ENCODE results near the gene CAPN10.
"Not testable (repeated sequence)": the region's sequence is repeated elsewhere in the genome, so short reads cannot be mapped to it uniquely, and the experiment has no call there.

CAPN10 gene

GRCh38 chr2:240602266-240603050 is 15.9 kb downstream of the CAPN10 start:
- in situ Hi-C loops (cut with HindIII; ENCODE audit: low sequenced_read_pairs): no loop called here

GRCh38 chr2:240603081-240603835 is 16.7 kb downstream of the CAPN10 start:
- in situ Hi-C loops (cut with HindIII; ENCODE audit: low sequenced_read_pairs): no loop called here

GRCh38 chr2:240603846-240604245 is 17.3 kb downstream of the CAPN10 start:
- in situ Hi-C loops (cut with HindIII; ENCODE audit: low sequenced_read_pairs): no loop called here

GRCh38 chr2:240604291-240604938 is 17.9 kb downstream of the CAPN10 start:
- in situ Hi-C loops (cut with HindIII; ENCODE audit: low sequenced_read_pairs): no loop called here

GRCh38 chr2:240604939-240605716 is 18.6 kb downstream of the CAPN10 start:
- in situ Hi-C loops (cut with HindIII; ENCODE audit: low sequenced_read_pairs): no loop called here

- in situ Hi-C loops (cut with HindIII; ENCODE audit: low sequenced_read_pairs): no loop called here
Observed at GRCh38 chr2:240605867-240606743, 19.6 kb downstream of the CAPN10 start.

- in situ Hi-C loops (cut with HindIII; ENCODE audit: low sequenced_read_pairs): no loop called here
Observed at GRCh38 chr2:240611601-240612210, 25.2 kb downstream of the CAPN10 start.

- in situ Hi-C loops (cut with HindIII; ENCODE audit: low sequenced_read_pairs): no loop called here
Observed at GRCh38 chr2:240613781-240614180, 27.2 kb downstream of the CAPN10 start.

GRCh38 chr2:240614391-240614790 is 27.9 kb downstream of the CAPN10 start:
- in situ Hi-C loops (cut with HindIII; ENCODE audit: low sequenced_read_pairs): no loop called here

- in situ Hi-C loops (cut with HindIII; ENCODE audit: low sequenced_read_pairs): no loop called here
Observed at GRCh38 chr2:240615396-240615795, 28.9 kb downstream of the CAPN10 start.

- in situ Hi-C loops (cut with HindIII; ENCODE audit: low sequenced_read_pairs): no loop called here
Observed at GRCh38 chr2:240615820-240616547, 29.4 kb downstream of the CAPN10 start.

GRCh38 chr2:240616860-240617666 is 30.5 kb downstream of the CAPN10 start:
- in situ Hi-C loops (cut with HindIII; ENCODE audit: low sequenced_read_pairs): not testable (repeated sequence)

- in situ Hi-C loops (cut with HindIII; ENCODE audit: low sequenced_read_pairs): no loop called here
Observed at GRCh38 chr2:240618776-240619175, 32.2 kb downstream of the CAPN10 start.

GRCh38 chr2:240619506-240620148 is 33.1 kb downstream of the CAPN10 start:
- in situ Hi-C loops (cut with HindIII; ENCODE audit: low sequenced_read_pairs): no loop called here

GRCh38 chr2:240620149-240620731 is 33.7 kb downstream of the CAPN10 start:
- in situ Hi-C loops (cut with HindIII; ENCODE audit: low sequenced_read_pairs): no loop called here

- in situ Hi-C loops (cut with HindIII; ENCODE audit: low sequenced_read_pairs): no loop called here
Observed at GRCh38 chr2:240620859-240621258, 34.3 kb downstream of the CAPN10 start.

GRCh38 chr2:240622060-240622411 is 35.5 kb downstream of the CAPN10 start:
- in situ Hi-C loops (cut with HindIII; ENCODE audit: low sequenced_read_pairs): no loop called here
